Astrocyte (in vitro differentiated cells and primary cell): ENCODE data around the gene OR52K2. TPM values are rescaled to one million over a fixed set of nuclear protein-coding genes. Genes with fewer than 3 reads are reported as not detected.
"Not testable (repeated sequence)": the region's sequence is repeated elsewhere in the genome, so short reads cannot be mapped to it uniquely, and the experiment has no call there.

Experiments
- DNase-seq: peaks from one replicate; pipeline ENCODE4 v3.0.0-alpha.2; 2010; ENCODE audit warnings: low read depth
- FAIRE-seq: peaks from 2 replicates; lab custom pipeline; 2011; peaks lifted over from hg19 to GRCh38; lab: Jason Lieb, UNC
- H2AFZ ChIP-seq: 2 replicates; pipeline ENCODE4 v1.6.0; 2012; ENCODE audit warnings: low read depth, low read length, inconsistent platforms
- H3K27ac ChIP-seq: 2 replicates; pipeline ENCODE4 v1.5.1; 2011; ENCODE audit warnings: low read depth, low read length, inconsistent platforms
- H3K27me3 ChIP-seq: 2 replicates; pipeline ENCODE4 v1.6.0; 2011; ENCODE audit warnings: low read length, inconsistent platforms; ENCODE audit not compliant: insufficient read depth
- H3K36me3 ChIP-seq: 2 replicates; pipeline ENCODE4 v1.5.1; 2011; ENCODE audit warnings: low read length, inconsistent platforms; ENCODE audit not compliant: insufficient read depth
- H3K4me1 ChIP-seq: 2 replicates; pipeline ENCODE4 v1.5.1; 2011; ENCODE audit warnings: low read length, inconsistent platforms; ENCODE audit not compliant: insufficient read depth
- H3K4me2 ChIP-seq: 2 replicates; pipeline ENCODE4 v1.6.0; 2012; ENCODE audit warnings: low read length, inconsistent platforms
- H3K4me3 ChIP-seq: 2 replicates; pipeline ENCODE4 v1.5.1; 2011; ENCODE audit warnings: low read depth, mild to moderate bottlenecking, low read length, inconsistent platforms; ENCODE audit not compliant: insufficient read depth
- H3K79me2 ChIP-seq: 2 replicates; pipeline ENCODE4 v1.6.0; 2012; ENCODE audit warnings: mild to moderate bottlenecking, low read length, inconsistent platforms; ENCODE audit not compliant: insufficient read depth
- H3K9ac ChIP-seq: 2 replicates; pipeline ENCODE4 v1.6.0; 2012; ENCODE audit warnings: mild to moderate bottlenecking, low read length, inconsistent platforms
- H3K9me3 ChIP-seq: 2 replicates; pipeline ENCODE4 v1.5.1; 2012; ENCODE audit warnings: low read depth, mild to moderate bottlenecking, low read length, inconsistent platforms; ENCODE audit not compliant: insufficient read depth
- H4K20me1 ChIP-seq: 2 replicates; pipeline ENCODE4 v1.6.0; 2012; ENCODE audit warnings: low read length, inconsistent platforms; ENCODE audit not compliant: insufficient read depth
- H3K27ac Mint-ChIP-seq: one replicate; pipeline ENCODE4 v1.8.0; 2021; ENCODE audit warnings: mild to moderate bottlenecking, mixed read lengths; ENCODE audit not compliant: unreplicated experiment
- H3K27me3 Mint-ChIP-seq: one replicate; pipeline ENCODE4 v1.8.0; 2021; ENCODE audit warnings: low read depth, mixed read lengths; ENCODE audit not compliant: unreplicated experiment
- H3K36me3 Mint-ChIP-seq: one replicate; pipeline ENCODE4 v1.8.0; 2021; ENCODE audit warnings: low read depth, mixed read lengths; ENCODE audit not compliant: unreplicated experiment
- H3K4me1 Mint-ChIP-seq: one replicate; pipeline ENCODE4 v1.8.0; 2021; ENCODE audit warnings: low read depth, mixed read lengths; ENCODE audit not compliant: unreplicated experiment
- H3K4me3 Mint-ChIP-seq: one replicate; pipeline ENCODE4 v1.8.0; 2021; ENCODE audit warnings: mild to moderate bottlenecking, moderate library complexity, mixed read lengths; ENCODE audit not compliant: unreplicated experiment
- H3K9me3 Mint-ChIP-seq: one replicate; pipeline ENCODE4 v1.8.0; 2021; ENCODE audit warnings: mild to moderate bottlenecking, mixed read lengths; ENCODE audit not compliant: unreplicated experiment
- EZH2 ChIP-seq: IDR thresholded peaks from 2 replicates; pipeline ENCODE4 v1.6.1; 2012; ENCODE audit warnings: mild to moderate bottlenecking, low read length, inconsistent platforms; ENCODE audit not compliant: insufficient read depth
- total RNA-seq: library from RNA; stranded (reverse); gene quantifications from 2 replicates; pipeline ENCODE4 v1.2.1, GENCODE V29; 2021
- TF ChIP-seq, protein P1 (sequence below): IDR thresholded peaks from 2 replicates; pipeline ENCODE4 v1.5.1; 2011; ENCODE audit warnings: low read depth, mild to moderate bottlenecking, inconsistent platforms, low read length, moderate library complexity; ENCODE audit not compliant: insufficient read depth

The OR52K2 gene
- total RNA-seq, 1 donor from 2014 or later: 0.23 TPM

DNA sequence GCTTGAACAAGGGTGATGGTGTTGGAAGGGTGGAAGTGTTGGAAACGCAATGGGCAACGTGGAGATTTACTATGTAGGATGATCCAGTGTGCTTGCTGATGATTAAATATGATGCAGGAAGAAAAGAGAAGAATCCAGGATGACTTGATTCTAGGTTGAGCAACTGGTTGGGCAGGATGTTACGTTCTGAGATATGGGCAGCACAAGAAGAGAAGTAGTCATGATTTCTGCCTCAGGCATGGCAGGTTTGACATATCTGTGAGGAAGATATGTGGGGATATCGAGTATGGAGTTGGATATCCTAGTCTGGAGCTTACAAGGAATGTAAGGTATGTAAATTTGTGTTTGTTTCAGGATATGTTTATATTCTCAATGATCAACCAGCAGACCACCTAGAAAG lies 35.2 kb downstream of the OR52K2 start:
- no peak overlapping the region for H3K27ac Mint-ChIP-seq
- Histone ChIP-seq H3K4me1 (no peaks in the 10 kb centered on the region), H3K27ac (no peak overlapping the region), H3K4me3 (no peak overlapping the region), H3K9me3 (no peaks in the 10 kb centered on the region), H3K9ac (no peak overlapping the region), H4K20me1 (no peaks in the 10 kb centered on the region), H3K36me3 (no peaks in the 10 kb centered on the region), H3K27me3 (peaks cover 2% of the 10 kb centered on the region), H2AFZ (no peak overlapping the region), H3K79me2 (no peaks in the 10 kb centered on the region), H3K4me2 (no peak overlapping the region)
- no peak overlapping the region for H3K4me3 Mint-ChIP-seq
- peaks cover 2% of the 10 kb centered on the region for H3K36me3 Mint-ChIP-seq
- TF ChIP-seq, protein P1, sequence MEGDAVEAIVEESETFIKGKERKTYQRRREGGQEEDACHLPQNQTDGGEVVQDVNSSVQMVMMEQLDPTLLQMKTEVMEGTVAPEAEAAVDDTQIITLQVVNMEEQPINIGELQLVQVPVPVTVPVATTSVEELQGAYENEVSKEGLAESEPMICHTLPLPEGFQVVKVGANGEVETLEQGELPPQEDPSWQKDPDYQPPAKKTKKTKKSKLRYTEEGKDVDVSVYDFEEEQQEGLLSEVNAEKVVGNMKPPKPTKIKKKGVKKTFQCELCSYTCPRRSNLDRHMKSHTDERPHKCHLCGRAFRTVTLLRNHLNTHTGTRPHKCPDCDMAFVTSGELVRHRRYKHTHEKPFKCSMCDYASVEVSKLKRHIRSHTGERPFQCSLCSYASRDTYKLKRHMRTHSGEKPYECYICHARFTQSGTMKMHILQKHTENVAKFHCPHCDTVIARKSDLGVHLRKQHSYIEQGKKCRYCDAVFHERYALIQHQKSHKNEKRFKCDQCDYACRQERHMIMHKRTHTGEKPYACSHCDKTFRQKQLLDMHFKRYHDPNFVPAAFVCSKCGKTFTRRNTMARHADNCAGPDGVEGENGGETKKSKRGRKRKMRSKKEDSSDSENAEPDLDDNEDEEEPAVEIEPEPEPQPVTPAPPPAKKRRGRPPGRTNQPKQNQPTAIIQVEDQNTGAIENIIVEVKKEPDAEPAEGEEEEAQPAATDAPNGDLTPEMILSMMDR: no peak
- TF ChIP-seq EZH2: no peak
- no peaks in the 10 kb centered on the region for H3K9me3 Mint-ChIP-seq
- peaks cover 3% of the 10 kb centered on the region for H3K27me3 Mint-ChIP-seq
- FAIRE-seq (no peak), DNase-seq (no peak)
- peaks cover 17% of the 10 kb centered on the region for H3K4me1 Mint-ChIP-seq

DNA sequence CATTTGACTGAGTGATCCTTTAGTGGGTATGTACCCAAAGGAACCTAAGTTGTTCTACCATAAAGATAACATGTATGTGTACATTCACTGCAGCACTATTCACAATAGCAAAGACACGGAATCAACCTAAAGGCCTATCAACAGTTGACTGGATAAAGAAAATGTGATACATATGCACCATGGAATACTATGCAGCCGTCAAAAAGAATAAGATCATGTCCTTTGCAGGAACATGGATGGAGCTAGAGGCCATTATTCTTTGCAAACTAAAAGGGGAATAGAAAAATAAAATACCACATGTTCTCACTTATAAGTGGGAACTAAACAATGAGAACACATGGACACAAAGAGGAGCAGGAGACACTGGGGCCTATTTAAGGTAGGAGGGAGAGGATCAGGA lies 42.3 kb downstream of the OR52K2 start:
- FAIRE-seq, H3K36me3 Mint-ChIP-seq, DNase-seq, H3K4me1 Mint-ChIP-seq, H3K9ac ChIP-seq, H3K27me3 ChIP-seq, H3K27ac ChIP-seq, H2AFZ ChIP-seq, H3K27me3 Mint-ChIP-seq, H3K9me3 ChIP-seq, H3K4me3 Mint-ChIP-seq, H3K4me2 ChIP-seq, H3K36me3 ChIP-seq, H3K4me3 ChIP-seq, H3K4me1 ChIP-seq, H3K9me3 Mint-ChIP-seq, H3K27ac Mint-ChIP-seq, H3K79me2 ChIP-seq, H4K20me1 ChIP-seq: not testable (repeated sequence)

DNA sequence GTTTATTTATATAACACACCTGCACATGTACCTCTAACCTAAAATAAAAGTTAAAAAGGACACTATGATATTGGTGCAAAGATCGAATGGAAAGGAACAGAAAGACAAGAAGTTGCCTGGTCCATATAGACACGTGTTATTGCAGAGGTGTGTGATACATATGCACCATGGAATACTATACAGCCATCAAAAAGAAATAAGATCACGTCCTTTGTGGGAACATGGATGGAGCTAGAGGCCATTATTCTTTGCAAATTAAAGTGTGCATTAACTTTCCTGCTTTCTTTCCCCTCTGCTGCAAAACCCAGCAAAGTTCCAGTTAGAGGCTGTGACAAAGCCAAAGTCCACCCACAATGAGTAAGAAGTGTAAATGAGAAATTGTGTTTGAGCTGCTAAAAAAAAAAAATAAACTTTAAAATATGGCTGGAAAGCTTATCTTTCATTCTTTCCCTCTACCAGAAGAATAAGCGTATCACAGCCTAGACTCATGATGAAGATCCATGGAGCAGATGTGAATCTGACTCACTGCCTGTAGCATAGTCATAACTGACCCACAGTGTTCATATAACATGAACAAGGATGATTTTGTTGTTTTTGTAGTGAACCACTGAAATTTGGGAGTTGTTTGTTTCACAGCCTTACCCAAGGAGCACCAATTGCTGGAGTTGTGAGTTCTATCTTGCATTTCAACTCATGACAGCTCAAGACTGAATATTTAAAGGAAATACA lies 42.9 kb downstream of the OR52K2 start:
- Histone ChIP-seq H3K27ac (no peak overlapping the region), H3K9me3 (no peaks in the 10 kb centered on the region), H2AFZ (no peak overlapping the region), H3K27me3 (peaks cover 5% of the 10 kb centered on the region), H3K79me2 (no peaks in the 10 kb centered on the region), H3K4me1 (no peaks in the 10 kb centered on the region), H4K20me1 (no peaks in the 10 kb centered on the region), H3K4me2 (no peak overlapping the region), H3K9ac (no peak overlapping the region), H3K36me3 (no peaks in the 10 kb centered on the region), H3K4me3 (no peak overlapping the region)
- H3K27me3 Mint-ChIP-seq: no peaks in the 10 kb centered on the region
- H3K4me1 Mint-ChIP-seq: no peaks in the 10 kb centered on the region
- peaks cover 6% of the 10 kb centered on the region for H3K36me3 Mint-ChIP-seq
- no peak overlapping the region for H3K4me3 Mint-ChIP-seq
- TF ChIP-seq, protein P1: no peak
- no peak for TF ChIP-seq EZH2
- DNase-seq (no peak), FAIRE-seq (no peak)
- no peak overlapping the region for H3K27ac Mint-ChIP-seq
- H3K9me3 Mint-ChIP-seq: peaks cover 3% of the 10 kb centered on the region
